HAP-1 (cell line): ENCODE measurements around the gene GPR37.

Experiments
- DNase-seq, 2 experiments: peaks; one replicate each; pipeline ENCODE4 v3.0.0-alpha.2; 2016 to 2020; ENCODE audit warnings: low spot score in 2 of 2
- H3K27me3 ChIP-seq: fragments of 250-450 bp; sonication (Bioruptor Pico); 2 replicates; pipeline ENCODE4 v1.5.1; 2020; ENCODE audit warnings: low read depth, mild to moderate bottlenecking, moderate library complexity
- H3K36me3 ChIP-seq: fragments of 250-450 bp; sonication (Bioruptor Pico); replicated peaks from 2 replicates; pipeline ENCODE4 v1.5.1; 2020; ENCODE audit warnings: mild to moderate bottlenecking
- H3K4me1 ChIP-seq: fragments of 250-450 bp; sonication (Bioruptor Pico); 2 replicates; pipeline ENCODE4 v1.5.1; 2020; ENCODE audit warnings: mild to moderate bottlenecking
- H3K4me3 ChIP-seq: fragments of 250-450 bp; sonication (Bioruptor Pico); 2 replicates; pipeline ENCODE4 v1.5.1; 2020; ENCODE audit warnings: mild to moderate bottlenecking, moderate library complexity
- H3K9me3 ChIP-seq: fragments of 250-450 bp; sonication (Bioruptor Pico); 2 replicates; pipeline ENCODE4 v1.5.1; 2020; ENCODE audit warnings: mild to moderate bottlenecking, moderate library complexity
- in situ Hi-C: fragments of 300-500 bp; cut with MboI; formaldehyde crosslinking; loops from 3 replicates; pipeline ENCODE4 v1.14.3; 2020; ENCODE audit warnings: low sequenced_read_pairs, inconsistent platforms, mixed read lengths

GPR37 gene

GRCh38 chr7:124738639-124739038 lies 27.0 kb downstream of the GPR37 start:
- no peak overlapping the region for H3K4me3 ChIP-seq
- H3K27me3 ChIP-seq: no peaks in the 10 kb centered on the region
- no peaks in the 10 kb centered on the region for H3K9me3 ChIP-seq
- no peaks in the 10 kb centered on the region for H3K36me3 ChIP-seq
- in situ Hi-C loops: no loop called here
- H3K4me1 ChIP-seq: no peaks in the 10 kb centered on the region
- no peak for DNase-seq

GRCh38 chr7:124737760-124738300 lies 27.8 kb downstream of the GPR37 start:
- Histone ChIP-seq H3K27me3 (no peaks in the 10 kb centered on the region), H3K4me3 (no peak overlapping the region), H3K9me3 (no peaks in the 10 kb centered on the region), H3K36me3 (no peaks in the 10 kb centered on the region), H3K4me1 (no peaks in the 10 kb centered on the region)
- no peak for DNase-seq
- in situ Hi-C loops: no loop called here

GRCh38 chr7:124728610-124729009 lies 37.0 kb downstream of the GPR37 start:
- in situ Hi-C loops: no loop called here
- DNase-seq: no peak
- Histone ChIP-seq H3K9me3 (no peaks in the 10 kb centered on the region), H3K36me3 (no peaks in the 10 kb centered on the region), H3K27me3 (no peaks in the 10 kb centered on the region), H3K4me1 (peaks cover 8% of the 10 kb centered on the region), H3K4me3 (no peak overlapping the region)

- no peaks in the 10 kb centered on the region for H3K27me3 ChIP-seq
- peaks cover 8% of the 10 kb centered on the region for H3K4me1 ChIP-seq
- H3K36me3 ChIP-seq: no peaks in the 10 kb centered on the region
- no peak overlapping the region for H3K4me3 ChIP-seq
- H3K9me3 ChIP-seq: no peaks in the 10 kb centered on the region
- in situ Hi-C loops: no loop called here
- DNase-seq: peak; percentile 50 to 62
These were observed 40.9 kb downstream of the GPR37 start for GRCh38 chr7:124724507-124725192.

GRCh38 chr7:124724079-124724478 lies 41.5 kb downstream of the GPR37 start:
- DNase-seq: no peak
- H3K36me3 ChIP-seq: no peaks in the 10 kb centered on the region
- in situ Hi-C loops: no loop called here
- H3K4me3 ChIP-seq: no peak overlapping the region
- no peaks in the 10 kb centered on the region for H3K27me3 ChIP-seq
- H3K4me1 ChIP-seq: peaks cover 8% of the 10 kb centered on the region
- H3K9me3 ChIP-seq: no peaks in the 10 kb centered on the region

GRCh38 chr7:124723012-124723411 lies 42.6 kb downstream of the GPR37 start:
- no peak for DNase-seq
- no peaks in the 10 kb centered on the region for H3K36me3 ChIP-seq
- in situ Hi-C loops: no loop called here
- no peak overlapping the region for H3K4me3 ChIP-seq
- no peaks in the 10 kb centered on the region for H3K9me3 ChIP-seq
- peaks cover 8% of the 10 kb centered on the region for H3K4me1 ChIP-seq
- no peaks in the 10 kb centered on the region for H3K27me3 ChIP-seq

GRCh38 chr7:124722292-124722691 lies 43.3 kb downstream of the GPR37 start:
- in situ Hi-C loops: no loop called here
- DNase-seq: no peak
- no peaks in the 10 kb centered on the region for H3K27me3 ChIP-seq
- H3K4me3 ChIP-seq: no peak overlapping the region
- peaks cover 8% of the 10 kb centered on the region for H3K4me1 ChIP-seq
- H3K9me3 ChIP-seq: no peaks in the 10 kb centered on the region
- H3K36me3 ChIP-seq: no peaks in the 10 kb centered on the region

GRCh38 chr7:124720195-124720594 lies 45.4 kb downstream of the GPR37 start:
- DNase-seq: no peak
- Histone ChIP-seq H3K27me3 (no peaks in the 10 kb centered on the region), H3K4me3 (no peak overlapping the region), H3K36me3 (no peaks in the 10 kb centered on the region), H3K9me3 (no peaks in the 10 kb centered on the region), H3K4me1 (peaks cover 5% of the 10 kb centered on the region)
- in situ Hi-C loops: no loop called here

GRCh38 chr7:124718032-124718766 lies 47.4 kb downstream of the GPR37 start:
- no peaks in the 10 kb centered on the region for H3K4me1 ChIP-seq
- no peaks in the 10 kb centered on the region for H3K9me3 ChIP-seq
- no peak overlapping the region for H3K4me3 ChIP-seq
- H3K36me3 ChIP-seq: no peaks in the 10 kb centered on the region
- DNase-seq: no peak
- H3K27me3 ChIP-seq: no peaks in the 10 kb centered on the region
- in situ Hi-C loops: no loop called here

GRCh38 chr7:124716894-124717293 lies 48.7 kb downstream of the GPR37 start:
- no peak overlapping the region for H3K4me3 ChIP-seq
- in situ Hi-C loops: no loop called here
- no peaks in the 10 kb centered on the region for H3K36me3 ChIP-seq
- H3K4me1 ChIP-seq: no peaks in the 10 kb centered on the region
- DNase-seq: no peak
- H3K9me3 ChIP-seq: no peaks in the 10 kb centered on the region
- H3K27me3 ChIP-seq: no peaks in the 10 kb centered on the region

GRCh38 chr7:124713086-124713485 lies 52.5 kb downstream of the GPR37 start:
- no peaks in the 10 kb centered on the region for H3K27me3 ChIP-seq
- H3K36me3 ChIP-seq: no peaks in the 10 kb centered on the region
- no peak overlapping the region for H3K4me3 ChIP-seq
- in situ Hi-C loops: no loop called here
- DNase-seq: no peak
- no peaks in the 10 kb centered on the region for H3K9me3 ChIP-seq
- no peaks in the 10 kb centered on the region for H3K4me1 ChIP-seq

GRCh38 chr7:124712017-124712416 lies 53.6 kb downstream of the GPR37 start:
- no peak overlapping the region for H3K4me3 ChIP-seq
- H3K27me3 ChIP-seq: no peaks in the 10 kb centered on the region
- DNase-seq: no peak
- H3K4me1 ChIP-seq: no peaks in the 10 kb centered on the region
- H3K36me3 ChIP-seq: no peaks in the 10 kb centered on the region
- H3K9me3 ChIP-seq: no peaks in the 10 kb centered on the region
- in situ Hi-C loops: no loop called here

GRCh38 chr7:124702385-124702784 lies 63.2 kb downstream of the GPR37 start:
- Histone ChIP-seq H3K36me3 (no peaks in the 10 kb centered on the region), H3K4me1 (no peaks in the 10 kb centered on the region; the same call in 1 of the 2 replicates), H3K27me3 (no peaks in the 10 kb centered on the region), H3K4me3 (no peak overlapping the region), H3K9me3 (no peaks in the 10 kb centered on the region)
- no peak for DNase-seq
- in situ Hi-C loops: no loop called here

- H3K9me3 ChIP-seq: no peaks in the 10 kb centered on the region
- DNase-seq: peak; percentile 19 to 38
- no peaks in the 10 kb centered on the region for H3K36me3 ChIP-seq
- in situ Hi-C loops: no loop called here
- H3K27me3 ChIP-seq: no peaks in the 10 kb centered on the region
- H3K4me1 ChIP-seq: no peaks in the 10 kb centered on the region; the same call in 1 of the 2 replicates
- H3K4me3 ChIP-seq: no peak overlapping the region
These were observed 63.6 kb downstream of the GPR37 start for GRCh38 chr7:124701955-124702354.
